KOPT-K1 (cell line): ENCODE data around the gene PTPN13.
"Not testable (repeated sequence)": the region's sequence is repeated elsewhere in the genome, so short reads cannot be mapped to it uniquely, and the experiment has no call there.

ENCODE experiments used
- H3K27ac ChIP-seq: fragments of 200-600 bp; sonication (generic); 2 replicates; pipeline ENCODE4 v1.5.1; 2016; ENCODE audit warnings: antibody characterized with exemption, mild to moderate bottlenecking, low read depth, low read length; ENCODE audit not compliant: poor library complexity, severe bottlenecking
- H3K36me3 ChIP-seq: fragments of 200-600 bp; sonication (generic); 2 replicates; pipeline ENCODE4 v1.5.1; 2017; ENCODE audit warnings: antibody characterized with exemption, mild to moderate bottlenecking, low read length, moderate library complexity; ENCODE audit not compliant: insufficient read depth
- H3K9me3 ChIP-seq: fragments of 200-600 bp; sonication (generic); 2 replicates; pipeline ENCODE4 v1.5.1; 2017; ENCODE audit warnings: antibody characterized with exemption, low read length, mild to moderate bottlenecking; ENCODE audit not compliant: insufficient read depth, poor library complexity, severe bottlenecking

Gene PTPN13

DNA sequence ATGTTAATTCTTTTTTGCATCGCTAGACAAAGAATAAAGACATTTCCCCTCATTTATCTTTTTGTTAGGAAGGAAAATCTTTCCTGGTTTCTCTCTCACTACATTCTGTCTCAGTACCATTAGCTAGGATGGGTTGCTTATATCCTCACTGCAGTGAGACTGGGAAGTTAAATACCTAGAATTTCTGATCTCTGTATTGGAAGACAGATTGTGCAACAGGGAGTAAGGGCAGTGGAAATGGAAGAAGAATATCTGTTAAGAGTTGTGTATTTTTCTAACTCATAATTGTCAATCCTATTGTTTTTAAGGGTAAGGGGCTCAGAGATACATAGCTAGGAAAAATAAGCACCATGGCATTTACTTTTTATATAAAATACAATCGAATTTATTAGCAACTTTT lies 19.6 kb downstream of the PTPN13 start:
- H3K9me3 ChIP-seq, result no peaks in the 10 kb centered on the region
- no peaks in the 10 kb centered on the region for H3K36me3 ChIP-seq
- H3K27ac ChIP-seq, result no peak overlapping the region

DNA sequence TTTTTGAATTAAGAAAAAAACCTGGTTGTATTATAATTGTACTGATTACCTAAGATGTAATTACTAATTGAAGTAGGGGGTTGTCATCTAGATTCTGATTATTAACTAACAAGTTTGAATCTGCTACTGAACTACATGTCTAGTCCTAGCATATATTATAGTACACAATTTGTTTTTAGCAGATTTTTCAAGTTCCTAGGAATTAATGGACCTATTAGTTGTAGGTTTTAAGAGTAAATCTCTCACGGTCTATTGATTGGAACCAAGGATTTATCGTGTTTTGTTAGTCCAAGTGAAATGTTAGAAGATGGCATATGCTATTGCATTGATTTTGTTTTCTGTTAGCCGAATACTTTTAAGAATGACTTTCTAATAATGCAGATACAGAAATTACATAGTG lies 20.8 kb downstream of the PTPN13 start:
- Histone ChIP-seq H3K27ac (no peak overlapping the region), H3K36me3 (no peaks in the 10 kb centered on the region), H3K9me3 (no peaks in the 10 kb centered on the region)

DNA sequence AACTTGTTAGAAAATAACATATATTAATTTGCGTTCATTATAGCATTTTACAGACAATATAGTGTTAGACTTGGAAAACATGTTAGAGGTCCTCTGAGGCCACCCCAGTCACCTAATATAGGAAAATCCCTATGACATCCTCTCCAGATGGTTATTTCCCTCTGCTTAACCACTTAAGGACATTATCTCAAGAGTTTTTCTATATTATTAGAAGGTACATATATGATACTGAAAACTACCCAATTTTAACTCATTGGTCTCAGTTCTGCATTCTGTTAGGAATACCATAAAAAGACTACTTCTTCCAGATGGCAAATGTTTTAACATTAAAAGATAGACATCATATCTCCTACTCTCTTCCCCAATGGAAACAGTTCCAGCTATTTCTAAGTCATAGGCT lies 21.4 kb downstream of the PTPN13 start:
- Histone ChIP-seq H3K9me3 (no peaks in the 10 kb centered on the region), H3K36me3 (no peaks in the 10 kb centered on the region), H3K27ac (no peak overlapping the region)

DNA sequence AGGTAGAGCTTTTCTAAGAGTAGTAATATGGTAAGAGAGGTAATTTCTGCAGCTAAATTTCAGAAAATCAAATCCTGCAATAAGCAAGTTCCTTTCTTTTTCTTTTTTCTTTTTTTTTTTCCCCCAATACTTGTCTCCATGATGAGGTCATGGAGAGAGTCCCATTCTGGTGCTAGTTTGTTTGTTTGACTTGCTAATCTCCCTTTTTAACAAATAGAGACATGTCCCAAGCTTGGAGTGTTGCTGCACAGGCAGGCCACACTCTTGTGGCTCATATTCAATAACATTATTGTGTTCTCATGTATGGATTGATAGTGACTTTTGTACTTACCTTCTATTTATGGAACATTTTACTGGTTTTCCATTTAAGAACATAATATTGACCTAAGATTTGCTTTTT lies 25.5 kb downstream of the PTPN13 start:
- Histone ChIP-seq H3K9me3 (no peaks in the 10 kb centered on the region), H3K27ac (no peak overlapping the region), H3K36me3 (no peaks in the 10 kb centered on the region)

DNA sequence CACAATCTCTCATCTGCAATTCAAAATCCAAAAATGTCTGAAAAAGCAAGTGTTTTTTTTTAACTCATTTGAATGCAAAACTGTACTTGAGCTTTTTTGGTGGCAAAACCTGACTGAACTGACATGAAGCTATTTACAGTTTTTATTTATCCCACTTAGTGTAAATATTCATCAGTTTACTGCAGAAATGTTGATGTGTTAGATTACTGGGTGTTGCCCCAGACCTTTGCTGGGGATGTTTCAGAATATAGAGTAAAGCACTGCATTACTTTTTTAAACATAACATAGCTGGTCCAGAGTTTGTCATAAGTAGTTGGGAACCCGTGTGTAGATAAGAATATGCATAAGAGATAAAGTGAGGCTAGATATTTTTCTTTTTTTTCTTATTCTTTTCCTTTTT lies 27.3 kb downstream of the PTPN13 start:
- Histone ChIP-seq H3K36me3 (no peaks in the 10 kb centered on the region), H3K27ac (no peak overlapping the region), H3K9me3 (no peaks in the 10 kb centered on the region)

DNA sequence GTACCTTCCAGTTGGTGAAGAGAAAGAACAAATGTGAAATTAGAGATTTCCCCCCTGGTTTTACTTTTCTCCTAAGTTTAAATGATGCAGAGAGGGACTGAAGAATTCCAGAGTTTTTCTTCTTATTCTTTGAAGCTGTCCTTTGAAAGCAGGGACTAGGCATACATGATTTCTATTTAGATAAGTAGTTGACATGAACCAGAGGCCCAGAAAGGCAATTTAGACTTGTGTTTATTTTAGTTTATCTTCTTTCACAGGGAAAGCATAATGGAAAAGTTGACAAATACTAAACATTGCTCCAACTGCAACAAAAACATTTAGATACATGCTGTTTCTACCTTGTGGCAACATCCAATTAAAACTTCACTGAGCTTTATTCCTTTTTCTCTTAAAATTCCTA lies 32.0 kb downstream of the PTPN13 start:
- H3K9me3 ChIP-seq, result no peaks in the 10 kb centered on the region
- H3K36me3 ChIP-seq, result no peaks in the 10 kb centered on the region
- no peak overlapping the region for H3K27ac ChIP-seq

DNA sequence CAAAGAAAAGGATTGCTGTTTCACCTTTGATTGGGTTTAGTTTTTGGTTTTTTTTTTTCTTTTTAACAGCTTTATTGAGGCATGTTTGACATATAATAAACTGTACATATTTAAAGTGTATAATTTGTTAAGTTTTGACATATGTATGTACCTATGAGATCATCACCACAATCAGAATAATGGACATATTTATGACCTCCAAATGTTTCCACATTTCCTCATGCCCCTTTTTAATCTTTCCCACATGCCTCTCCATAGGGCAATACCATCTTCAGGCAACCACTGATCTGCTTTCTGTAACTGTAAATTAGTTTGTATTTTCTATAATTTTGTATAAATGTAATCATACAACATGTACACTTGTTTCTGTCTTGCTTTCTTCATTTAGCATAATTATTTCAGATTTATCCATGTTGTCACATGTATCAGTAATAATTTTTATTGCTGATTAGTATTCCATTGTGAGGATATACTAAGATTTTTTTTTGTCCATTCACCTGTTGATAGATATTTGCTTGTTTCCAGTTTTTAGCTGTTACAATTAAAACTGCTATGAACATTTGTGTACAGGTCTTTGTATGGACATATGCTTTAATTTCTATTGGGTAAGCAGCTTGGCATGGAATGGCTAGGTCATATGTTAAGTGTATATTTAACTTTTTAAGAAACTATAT lies 33.5 kb downstream of the PTPN13 start:
- H3K27ac ChIP-seq, result no peak overlapping the region
- no peaks in the 10 kb centered on the region for H3K36me3 ChIP-seq
- H3K9me3 ChIP-seq, result no peaks in the 10 kb centered on the region

DNA sequence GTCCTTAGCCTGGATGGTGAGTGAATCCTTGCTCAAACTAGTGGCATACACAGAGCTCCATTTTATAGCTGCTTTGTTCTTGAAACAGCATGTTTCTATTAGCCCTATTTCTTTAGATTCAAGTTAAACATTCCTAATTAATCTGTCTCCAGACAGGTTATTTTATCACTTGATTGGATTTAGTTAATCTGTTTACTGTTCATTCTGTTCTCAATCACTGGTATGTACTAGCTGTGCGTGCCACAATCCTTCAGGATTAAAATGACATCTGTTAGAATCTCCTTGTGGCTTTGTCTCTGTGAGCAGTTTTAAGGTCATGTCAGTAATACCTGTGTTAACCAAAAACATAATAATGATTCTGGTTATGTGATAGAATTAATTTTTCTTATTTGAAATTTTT lies 36.5 kb downstream of the PTPN13 start:
- no peaks in the 10 kb centered on the region for H3K36me3 ChIP-seq
- H3K9me3 ChIP-seq, result no peaks in the 10 kb centered on the region
- H3K27ac ChIP-seq, result no peak overlapping the region

DNA sequence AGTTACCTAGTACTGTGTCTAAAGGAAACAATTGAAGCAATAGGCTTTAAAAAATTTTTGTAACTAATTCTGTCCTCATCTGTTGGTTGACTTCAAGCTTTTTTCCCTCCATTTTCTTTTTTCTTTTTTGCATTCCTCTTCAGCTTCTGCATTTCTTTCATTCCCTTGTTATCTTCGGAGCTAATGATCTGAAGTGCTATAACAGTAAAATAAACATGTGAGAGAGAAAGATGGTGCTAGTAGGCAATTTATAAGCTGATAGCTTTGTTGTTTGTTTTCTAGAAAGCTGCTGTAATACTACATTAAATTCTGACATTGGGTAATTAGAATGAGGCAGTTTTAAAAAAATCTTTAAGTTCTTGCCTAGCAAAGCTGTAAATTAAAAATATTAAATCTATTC lies 37.1 kb downstream of the PTPN13 start:
- Histone ChIP-seq H3K36me3 (no peaks in the 10 kb centered on the region), H3K9me3 (no peaks in the 10 kb centered on the region), H3K27ac (no peak overlapping the region)

DNA sequence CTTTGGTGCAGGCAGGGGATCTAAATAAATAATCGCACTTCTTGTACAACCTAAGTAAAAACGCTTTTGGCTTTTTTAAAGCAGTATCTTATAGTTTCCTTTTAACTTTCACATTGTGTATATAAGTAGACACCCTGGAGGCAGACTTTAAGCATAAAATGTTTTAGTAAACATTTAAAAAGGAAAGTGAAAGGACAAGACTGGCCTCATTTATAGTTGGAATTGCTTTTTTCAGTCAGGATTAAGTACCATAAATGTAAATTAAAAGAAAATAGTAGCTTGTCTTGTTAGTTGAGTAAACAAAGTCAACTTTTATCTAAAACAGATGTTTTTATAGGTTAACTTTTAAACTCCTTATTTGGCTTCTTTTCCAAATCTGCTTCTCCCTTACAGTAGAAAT lies 39.7 kb downstream of the PTPN13 start:
- H3K27ac ChIP-seq, result no peak overlapping the region
- H3K36me3 ChIP-seq, result no peaks in the 10 kb centered on the region
- no peaks in the 10 kb centered on the region for H3K9me3 ChIP-seq

DNA sequence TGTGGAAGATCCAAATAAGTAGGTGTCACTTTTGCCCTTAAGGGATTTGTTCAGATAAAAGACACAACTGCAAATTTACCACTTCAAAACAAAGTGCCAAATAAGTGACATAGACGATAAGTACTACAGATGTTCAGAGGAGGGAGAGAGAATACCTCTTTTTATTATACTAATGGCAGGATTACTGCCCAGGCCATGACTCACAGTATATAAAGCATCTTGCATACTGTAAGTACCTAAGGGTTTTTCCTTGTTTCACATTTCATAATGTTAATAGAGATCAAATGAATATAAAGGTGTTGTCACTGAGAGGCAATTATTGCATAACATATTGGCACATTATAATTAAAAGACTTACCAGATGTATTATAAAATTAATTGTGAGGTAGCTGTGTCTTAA lies 46.4 kb downstream of the PTPN13 start:
- Histone ChIP-seq H3K9me3 (no peaks in the 10 kb centered on the region), H3K27ac (no peak overlapping the region), H3K36me3 (no peaks in the 10 kb centered on the region)

DNA sequence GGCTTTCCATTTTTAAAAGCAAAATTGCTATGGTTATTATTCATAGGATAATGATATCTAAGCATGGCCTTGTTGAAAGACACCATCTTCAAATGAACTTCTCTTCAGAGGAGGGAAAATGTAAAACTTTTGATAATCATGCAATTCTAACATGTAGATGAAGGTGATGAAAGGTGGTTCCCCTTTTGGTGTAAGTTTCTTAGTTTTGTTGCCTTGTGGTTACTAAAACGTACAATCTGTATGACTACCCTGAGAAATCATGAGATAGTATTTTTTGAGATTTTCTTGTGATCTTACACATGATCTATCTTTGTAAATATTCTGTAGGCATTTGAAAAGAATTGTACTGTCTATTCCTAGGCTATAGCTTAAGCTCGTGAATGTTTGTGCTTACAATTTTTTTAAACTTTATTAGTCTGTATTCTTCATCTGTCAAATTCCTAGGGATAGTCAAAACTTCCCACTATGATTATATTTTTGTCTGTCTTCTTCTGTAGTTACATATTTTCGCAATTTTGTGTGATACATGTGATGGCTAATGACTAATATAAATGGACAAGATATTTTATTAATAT lies 47.5 kb downstream of the PTPN13 start:
- Histone ChIP-seq H3K9me3 (no peaks in the 10 kb centered on the region), H3K27ac (no peak overlapping the region), H3K36me3 (no peaks in the 10 kb centered on the region)

DNA sequence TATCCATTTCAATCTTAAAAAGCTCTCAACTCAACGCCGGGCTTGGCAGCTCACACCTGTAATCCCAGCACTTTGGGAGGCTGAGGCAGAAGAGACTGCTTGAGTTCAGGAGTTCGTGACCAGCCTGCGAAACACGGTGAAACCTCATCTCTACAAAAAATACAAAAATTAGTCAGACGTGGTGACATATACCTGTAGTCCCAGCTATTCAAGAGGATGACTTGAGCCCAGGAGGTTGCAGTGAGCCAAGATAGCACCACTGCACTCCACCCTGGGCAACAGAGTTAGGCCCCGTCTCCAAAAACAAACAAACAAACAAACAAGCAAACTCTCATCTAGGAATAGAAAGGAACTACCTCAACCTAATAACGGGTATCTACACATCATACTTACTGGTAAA lies 50.8 kb downstream of the PTPN13 start:
- no peaks in the 10 kb centered on the region for H3K9me3 ChIP-seq
- H3K27ac ChIP-seq, result no peak overlapping the region
- H3K36me3 ChIP-seq, result no peaks in the 10 kb centered on the region

DNA sequence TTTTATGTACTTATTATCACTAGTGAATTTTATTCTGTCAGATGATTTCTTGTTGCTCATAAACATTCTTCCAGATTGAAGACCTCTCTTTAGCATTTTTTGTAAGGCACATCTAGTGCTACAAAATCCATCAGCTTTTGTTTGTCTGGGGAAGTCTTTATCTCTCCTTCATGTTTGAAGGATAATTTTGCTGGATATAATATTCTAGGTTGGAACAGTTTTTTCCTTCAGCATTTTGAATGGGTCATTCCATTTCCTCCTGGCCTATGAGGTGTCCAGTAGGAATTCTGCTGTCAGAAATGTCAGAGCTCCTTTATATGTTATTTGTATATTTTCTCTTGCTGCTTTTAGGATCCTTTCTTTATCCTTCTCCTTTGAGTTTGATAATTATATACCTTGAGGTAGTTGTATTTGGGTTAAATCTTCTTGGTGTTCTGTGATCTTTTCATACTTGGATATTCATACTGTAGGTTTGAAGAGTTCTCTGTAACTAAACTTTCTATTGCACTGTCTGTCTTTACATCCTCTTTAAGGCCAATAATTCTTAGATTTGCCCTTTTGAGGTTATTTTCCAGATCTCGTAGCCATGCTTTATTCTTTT lies 58.3 kb downstream of the PTPN13 start:
- Histone ChIP-seq H3K36me3 (no peaks in the 10 kb centered on the region), H3K27ac (no peak overlapping the region), H3K9me3 (no peaks in the 10 kb centered on the region)

DNA sequence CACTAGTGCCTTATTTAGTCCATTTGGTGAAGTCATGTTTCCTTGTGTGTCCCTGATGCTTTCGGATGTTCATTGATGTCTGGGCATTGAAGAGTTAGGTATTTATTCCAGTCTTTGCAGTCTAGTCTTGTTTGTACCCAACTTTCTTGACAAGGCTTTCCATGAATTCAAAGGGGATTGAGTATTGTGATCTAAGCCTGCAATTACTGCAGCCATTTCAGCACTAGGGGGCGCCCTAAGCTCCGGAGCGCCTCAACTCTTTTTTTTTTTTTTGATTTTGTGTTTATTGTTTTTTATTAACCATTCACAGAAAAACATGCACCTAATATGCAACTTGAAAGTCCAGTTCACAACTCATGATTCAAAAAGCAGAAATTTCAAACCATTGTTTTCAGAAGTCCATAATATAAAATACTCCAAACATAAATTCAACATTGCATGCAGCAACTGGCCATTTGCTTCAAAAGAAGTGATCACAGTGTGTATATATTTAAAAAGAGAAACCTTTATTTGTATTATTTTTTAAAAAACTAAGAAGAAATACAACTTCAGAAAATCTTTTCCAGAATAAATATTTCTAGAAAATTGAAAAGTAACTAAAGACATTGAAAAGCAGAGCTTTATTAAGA lies 59.2 kb downstream of the PTPN13 start:
- Histone ChIP-seq H3K27ac (no peak overlapping the region), H3K9me3 (no peaks in the 10 kb centered on the region), H3K36me3 (no peaks in the 10 kb centered on the region)

DNA sequence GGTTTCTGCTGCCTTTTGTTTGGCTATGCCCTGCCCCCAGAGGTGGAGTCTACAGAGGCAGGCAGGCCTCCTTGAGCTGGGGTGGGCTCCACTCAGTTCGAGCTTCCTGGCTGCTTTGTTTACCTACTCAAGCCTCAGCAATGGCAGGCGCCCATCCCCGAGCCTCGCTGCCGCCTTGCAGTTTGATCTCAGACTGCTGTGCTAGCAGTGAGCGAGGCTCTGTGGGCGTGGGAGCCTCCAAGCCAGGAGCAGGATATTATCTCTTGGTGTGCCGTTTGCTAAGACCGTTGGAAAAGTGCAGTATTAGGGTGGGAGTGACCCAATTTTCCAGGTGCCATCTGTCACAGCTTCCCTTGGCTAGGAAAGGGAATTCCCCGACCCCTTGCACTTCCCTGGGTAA lies 62.7 kb downstream of the PTPN13 start:
- H3K36me3 ChIP-seq, H3K27ac ChIP-seq, H3K9me3 ChIP-seq: not testable (repeated sequence)
